Measurements from ENCODE around the gene CRB2.

CRB2 gene

GRCh38 chr9:123368023-123368422 lies 12.0 kb downstream of the CRB2 start:
- 86 to 90% methylated on average over 9 to 10 of the region's 10 CpGs for WGBS, 2 experiments (ENCODE audit: insufficient coverage in 2 of 2)
- no peak overlapping the region for H3K27ac ChIP-seq (ENCODE audit: low read depth, low read length, severe bottlenecking)
- peaks cover 49% of the 10 kb centered on the region for H3K36me3 ChIP-seq (ENCODE audit: control insufficient read depth, insufficient read depth, low read length)
- peaks cover 43% of the 10 kb centered on the region for H3K4me1 ChIP-seq (ENCODE audit: control insufficient read depth, insufficient read depth, low read length, poor library complexity, severe bottlenecking)
- no peak overlapping the region for H3K4me3 ChIP-seq (ENCODE audit: extremely low read depth, insufficient read depth, low read length, poor library complexity, severe bottlenecking)
- no peaks in the 10 kb centered on the region for H3K9me3 ChIP-seq (ENCODE audit: control insufficient read depth, low read length)

GRCh38 chr9:123368536-123369153 lies 12.6 kb downstream of the CRB2 start:
- WGBS, 2 experiments (ENCODE audit: insufficient coverage in 2 of 2) = 44 to 96% methylated on average over 1 to 5 of the region's 6 CpGs
- H3K27ac ChIP-seq (ENCODE audit: low read depth, low read length, severe bottlenecking) = no peak overlapping the region
- no peaks in the 10 kb centered on the region for H3K9me3 ChIP-seq (ENCODE audit: control insufficient read depth, low read length)
- H3K4me1 ChIP-seq (ENCODE audit: control insufficient read depth, insufficient read depth, low read length, poor library complexity, severe bottlenecking) = peaks cover 38% of the 10 kb centered on the region
- no peak overlapping the region for H3K4me3 ChIP-seq (ENCODE audit: extremely low read depth, insufficient read depth, low read length, poor library complexity, severe bottlenecking)
- H3K36me3 ChIP-seq (ENCODE audit: control insufficient read depth, insufficient read depth, low read length) = peaks cover 49% of the 10 kb centered on the region

GRCh38 chr9:123369296-123369695 lies 13.3 kb downstream of the CRB2 start:
- H3K27ac ChIP-seq (ENCODE audit: low read depth, low read length, severe bottlenecking) = no peak overlapping the region
- H3K4me1 ChIP-seq (ENCODE audit: control insufficient read depth, insufficient read depth, low read length, poor library complexity, severe bottlenecking) = peaks cover 37% of the 10 kb centered on the region
- no peak overlapping the region for H3K4me3 ChIP-seq (ENCODE audit: extremely low read depth, insufficient read depth, low read length, poor library complexity, severe bottlenecking)
- 81 to 100% methylated on average over 2 to 3 of the region's 3 CpGs for WGBS, 2 experiments (ENCODE audit: insufficient coverage in 2 of 2)
- no peaks in the 10 kb centered on the region for H3K9me3 ChIP-seq (ENCODE audit: control insufficient read depth, low read length)
- H3K36me3 ChIP-seq (ENCODE audit: control insufficient read depth, insufficient read depth, low read length) = peaks cover 50% of the 10 kb centered on the region

- H3K9me3 ChIP-seq (ENCODE audit: control insufficient read depth, low read length) = no peaks in the 10 kb centered on the region
- H3K36me3 ChIP-seq (ENCODE audit: control insufficient read depth, insufficient read depth, low read length) = peaks cover 54% of the 10 kb centered on the region
- 93 to 98% methylated on average over 13 of the region's 13 CpGs for WGBS, 2 experiments (ENCODE audit: insufficient coverage in 2 of 2)
- no peak overlapping the region for H3K27ac ChIP-seq (ENCODE audit: low read depth, low read length, severe bottlenecking)
- peaks cover 37% of the 10 kb centered on the region for H3K4me1 ChIP-seq (ENCODE audit: control insufficient read depth, insufficient read depth, low read length, poor library complexity, severe bottlenecking)
- H3K4me3 ChIP-seq (ENCODE audit: extremely low read depth, insufficient read depth, low read length, poor library complexity, severe bottlenecking) = no peak overlapping the region
These were observed 14.1 kb downstream of the CRB2 start for GRCh38 chr9:123370108-123370507.

- Histone ChIP-seq H3K4me1 (ENCODE audit: control insufficient read depth, insufficient read depth, low read length, poor library complexity, severe bottlenecking) (peaks cover 39% of the 10 kb centered on the region), H3K36me3 (ENCODE audit: control insufficient read depth, insufficient read depth, low read length) (peaks cover 52% of the 10 kb centered on the region), H3K4me3 (ENCODE audit: extremely low read depth, insufficient read depth, low read length, poor library complexity, severe bottlenecking) (no peak overlapping the region), H3K27ac (ENCODE audit: low read depth, low read length, severe bottlenecking) (no peak overlapping the region), H3K9me3 (ENCODE audit: control insufficient read depth, low read length) (no peaks in the 10 kb centered on the region)
- 92 to 96% methylated on average over 20 to 29 of the region's 29 CpGs for WGBS, 2 experiments (ENCODE audit: insufficient coverage in 2 of 2)
These were observed 14.7 kb downstream of the CRB2 start for GRCh38 chr9:123370526-123371227.

GRCh38 chr9:123371228-123371584 lies 15.2 kb downstream of the CRB2 start:
- H3K9me3 ChIP-seq (ENCODE audit: control insufficient read depth, low read length) = no peaks in the 10 kb centered on the region
- no peak overlapping the region for H3K27ac ChIP-seq (ENCODE audit: low read depth, low read length, severe bottlenecking)
- peaks cover 49% of the 10 kb centered on the region for H3K36me3 ChIP-seq (ENCODE audit: control insufficient read depth, insufficient read depth, low read length)
- H3K4me3 ChIP-seq (ENCODE audit: extremely low read depth, insufficient read depth, low read length, poor library complexity, severe bottlenecking) = no peak overlapping the region
- WGBS, 2 experiments (ENCODE audit: insufficient coverage in 2 of 2) = 88 to 93% methylated on average over 9 to 12 of the region's 18 CpGs
- H3K4me1 ChIP-seq (ENCODE audit: control insufficient read depth, insufficient read depth, low read length, poor library complexity, severe bottlenecking) = peaks cover 42% of the 10 kb centered on the region

- H3K9me3 ChIP-seq (ENCODE audit: control insufficient read depth, low read length) = no peaks in the 10 kb centered on the region
- WGBS, 2 experiments (ENCODE audit: insufficient coverage in 2 of 2) = 92 to 96% methylated on average over 8 to 14 of the region's 14 CpGs
- H3K36me3 ChIP-seq (ENCODE audit: control insufficient read depth, insufficient read depth, low read length) = peaks cover 49% of the 10 kb centered on the region
- H3K27ac ChIP-seq (ENCODE audit: low read depth, low read length, severe bottlenecking) = no peak overlapping the region
- peaks cover 50% of the 10 kb centered on the region for H3K4me1 ChIP-seq (ENCODE audit: control insufficient read depth, insufficient read depth, low read length, poor library complexity, severe bottlenecking)
- H3K4me3 ChIP-seq (ENCODE audit: extremely low read depth, insufficient read depth, low read length, poor library complexity, severe bottlenecking) = no peak overlapping the region
These were observed 16.0 kb downstream of the CRB2 start for GRCh38 chr9:123371805-123372590.

- 41 to 42% methylated on average over 39 to 50 of the region's 58 CpGs for WGBS, 2 experiments (ENCODE audit: insufficient coverage in 2 of 2)
- Histone ChIP-seq H3K4me3 (ENCODE audit: extremely low read depth, insufficient read depth, low read length, poor library complexity, severe bottlenecking) (no peak overlapping the region), H3K36me3 (ENCODE audit: control insufficient read depth, insufficient read depth, low read length) (peaks cover 48% of the 10 kb centered on the region)
These were observed 16.9 kb downstream of the CRB2 start for GRCh38 chr9:123372766-123373446.

GRCh38 chr9:123373447-123373923 lies 17.5 kb downstream of the CRB2 start:
- Histone ChIP-seq H3K27ac (ENCODE audit: low read depth, low read length, severe bottlenecking) (peak overlapping the region; percentile 91), H3K4me3 (ENCODE audit: extremely low read depth, insufficient read depth, low read length, poor library complexity, severe bottlenecking) (no peak overlapping the region), H3K4me1 (ENCODE audit: control insufficient read depth, insufficient read depth, low read length, poor library complexity, severe bottlenecking) (peaks cover 52% of the 10 kb centered on the region), H3K36me3 (ENCODE audit: control insufficient read depth, insufficient read depth, low read length) (peaks cover 48% of the 10 kb centered on the region), H3K9me3 (ENCODE audit: control insufficient read depth, low read length) (no peaks in the 10 kb centered on the region)
- WGBS, 2 experiments (ENCODE audit: insufficient coverage in 2 of 2) = 15 to 16% methylated on average over 37 to 53 of the region's 60 CpGs

More at GRCh38 chr9:123372766-123373446, 16.9 kb downstream of the CRB2 start:
- Histone ChIP-seq H3K27ac (ENCODE audit: low read depth, low read length, severe bottlenecking) (peak overlapping the region; percentile 91), H3K9me3 (ENCODE audit: control insufficient read depth, low read length) (no peaks in the 10 kb centered on the region), H3K4me1 (ENCODE audit: control insufficient read depth, insufficient read depth, low read length, poor library complexity, severe bottlenecking) (peaks cover 56% of the 10 kb centered on the region)

GRCh38 chr9:123373946-123374345 lies 17.9 kb downstream of the CRB2 start:
- Histone ChIP-seq H3K4me3 (ENCODE audit: extremely low read depth, insufficient read depth, low read length, poor library complexity, severe bottlenecking) (no peak overlapping the region), H3K4me1 (ENCODE audit: control insufficient read depth, insufficient read depth, low read length, poor library complexity, severe bottlenecking) (peaks cover 48% of the 10 kb centered on the region), H3K9me3 (ENCODE audit: control insufficient read depth, low read length) (no peaks in the 10 kb centered on the region), H3K36me3 (ENCODE audit: control insufficient read depth, insufficient read depth, low read length) (peaks cover 48% of the 10 kb centered on the region), H3K27ac (ENCODE audit: low read depth, low read length, severe bottlenecking) (peak overlapping the region; percentile 91)
- 0% methylated on average over 1 of the region's 10 CpGs; no CpG with 5 or more reads in 1 of the 2 experiments for WGBS, 2 experiments (ENCODE audit: insufficient coverage in 2 of 2)

Measured in mesodermal cell (in vitro differentiated cells).